ENCODE data around the gene LONP1.

GRCh38 chr19:5672708-5673459 is 47.1 kb downstream of the LONP1 start:
- TF ChIP-seq CTCF (IDR thresholded peaks at IDR 0.05 in 8 of 11, conservative IDR thresholded peaks at IDR 0.05 in 3 of 11), result no peak
- TF ChIP-seq POLR2A (IDR thresholded peaks at IDR 0.05), result no peak
- peak in 2 of 3 donors; percentile 7 to 25 for TF ChIP-seq POLR2AphosphoS5 (IDR thresholded peaks at IDR 0.05)
